CD4-positive, alpha-beta T cell (primary cell): ENCODE data around the gene TMOD1. TPM values are rescaled to one million over a fixed set of nuclear protein-coding genes. Genes with fewer than 3 reads are reported as not detected.

Source experiments
- ATAC-seq: fragments of 200-7000 bp; cut with Tn5 transposase; one replicate; pipeline ENCODE4 v1.10.0; 2022; ENCODE audit warnings: mild to moderate bottlenecking; ENCODE audit not compliant: poor library complexity
- CTCF ChIA-PET: fragments of 350-600 bp; sonication (Branson Sonifier 250); formaldehyde crosslinking; loops from one replicate; lab custom pipeline; 2021; ENCODE audit warnings: antibody characterized with exemption, inconsistent platforms; lab: Charles Lee
- POLR2A ChIA-PET: fragments of 350-600 bp; sonication (Branson Sonifier 250); formaldehyde crosslinking; loops from one replicate; lab custom pipeline; 2021; ENCODE audit warnings: antibody characterized with exemption, inconsistent platforms; lab: Charles Lee
- DNase-seq, 14 experiments: peaks; one replicate each; pipeline ENCODE4 v3.0.0-alpha.2; 2013 to 2020; ENCODE audit warnings: mixed read lengths in 2 of 14
- H3K27ac ChIP-seq, 2 donors: one replicate each; pipeline versions ENCODE4 v1.5.1 to v1.7.0; 2013; ENCODE audit warnings: low read length in 2 of 2, low read depth in 1 of 2, mild to moderate bottlenecking in 1 of 2
- H3K27me3 ChIP-seq, 2 experiments: 1 replicate in 1 of 2; 2 replicates in 1 of 2; pipeline versions ENCODE4 v1.6.1 to v1.7.0; 2013; ENCODE audit warnings: low read length in 2 of 2, control low read depth in 1 of 2, mild to moderate bottlenecking in 1 of 2, moderate library complexity in 1 of 2; ENCODE audit not compliant: insufficient read depth in 2 of 2, control insufficient read depth in 1 of 2
- H3K36me3 ChIP-seq: one replicate; pipeline ENCODE4 v1.6.1; 2013; ENCODE audit warnings: low read length, control low read depth; ENCODE audit not compliant: insufficient read depth
- H3K4me1 ChIP-seq: one replicate; pipeline ENCODE4 v1.6.1; 2013; ENCODE audit warnings: low read length, control low read depth; ENCODE audit not compliant: insufficient read depth
- H3K4me3 ChIP-seq: one replicate; pipeline ENCODE4 v1.5.1; 2013; ENCODE audit warnings: mild to moderate bottlenecking, low read length, moderate library complexity
- H3K9me3 ChIP-seq, 2 experiments: 1 replicate in 1 of 2; 2 replicates in 1 of 2; pipeline versions ENCODE4 v1.6.1 to v1.7.0; 2013; ENCODE audit warnings: low read length in 2 of 2, mild to moderate bottlenecking in 2 of 2, control low read depth in 1 of 2, moderate library complexity in 1 of 2; ENCODE audit not compliant: control insufficient read depth in 1 of 2, insufficient read depth in 1 of 2
- H3K27ac Mint-ChIP-seq: one replicate; pipeline ENCODE4 v1.8.0; 2020; ENCODE audit warnings: mixed read lengths
- H3K27me3 Mint-ChIP-seq: one replicate; pipeline ENCODE4 v1.8.0; 2021; ENCODE audit warnings: mixed read lengths
- H3K36me3 Mint-ChIP-seq: one replicate; pipeline ENCODE4 v1.8.0; 2021; ENCODE audit warnings: low read depth, mixed read lengths
- H3K4me1 Mint-ChIP-seq: one replicate; pipeline ENCODE4 v1.8.0; 2021; ENCODE audit warnings: low read depth, mixed read lengths
- H3K4me3 Mint-ChIP-seq: one replicate; pipeline ENCODE4 v1.8.0; 2020; ENCODE audit warnings: mild to moderate bottlenecking, mixed read lengths
- H3K9me3 Mint-ChIP-seq: one replicate; pipeline ENCODE4 v1.8.0; 2020; ENCODE audit warnings: mixed read lengths
- CTCF ChIP-seq: fragments of 200-600 bp; IDR thresholded peaks from one replicate; pipeline ENCODE4 v1.8.0; 2022; ENCODE audit warnings: antibody characterized with exemption, mild to moderate bottlenecking
- intact Hi-C, 2 experiments: fragments of 100-400 bp; cut with DNase I in 1 of 2; cut with micrococcal nuclease in 1 of 2; formaldehyde crosslinking; loops; one replicate each; pipeline versions ENCODE4 v1.15.1 to v1.9.0; 2023 to 2025; cut with DNase I, micrococcal nuclease
- total RNA-seq, 174 experiments: library from RNA in 2 of 174; stranded (reverse) in 2 of 174; gene quantifications; one replicate each; pipeline ENCODE4 v1.2.3 and lab custom pipeline; 2021 to 2026

TMOD1 gene
- total RNA-seq, 2 experiments from 2014 or later, result 0.20 to 0.47 TPM

GRCh38 chr9:97645720-97646119, 144.3 kb downstream of the TMOD1 start:
- Mint-ChIP-seq H3K27ac (no peak overlapping the region), H3K4me1 (peaks cover 12% of the 10 kb centered on the region), H3K27me3 (no peaks in the 10 kb centered on the region), H3K36me3 (peaks cover 93% of the 10 kb centered on the region), H3K4me3 (no peak overlapping the region), H3K9me3 (no peaks in the 10 kb centered on the region)
- no peak for TF ChIP-seq CTCF
- Histone ChIP-seq H3K27ac (no peak overlapping the region), H3K36me3 (peaks cover 94% of the 10 kb centered on the region), H3K4me3 (no peak overlapping the region), H3K27me3 (no peaks in the 10 kb centered on the region), H3K4me1 (no peaks in the 10 kb centered on the region), H3K9me3 (no peaks in the 10 kb centered on the region)
- intact Hi-C loops, result no loop called here
- no peak for ATAC-seq
- ChIA-PET POLR2A (interaction anchor here (1.8 to 2.8 kb wide), 2 partner anchors 9 to 13 kb away, joined by 7 to 19 read pairs; partner anchors contain the start of genes NCBP1 and TSTD2), CTCF (no interaction called here)
- DNase-seq, result no peak

DNA sequence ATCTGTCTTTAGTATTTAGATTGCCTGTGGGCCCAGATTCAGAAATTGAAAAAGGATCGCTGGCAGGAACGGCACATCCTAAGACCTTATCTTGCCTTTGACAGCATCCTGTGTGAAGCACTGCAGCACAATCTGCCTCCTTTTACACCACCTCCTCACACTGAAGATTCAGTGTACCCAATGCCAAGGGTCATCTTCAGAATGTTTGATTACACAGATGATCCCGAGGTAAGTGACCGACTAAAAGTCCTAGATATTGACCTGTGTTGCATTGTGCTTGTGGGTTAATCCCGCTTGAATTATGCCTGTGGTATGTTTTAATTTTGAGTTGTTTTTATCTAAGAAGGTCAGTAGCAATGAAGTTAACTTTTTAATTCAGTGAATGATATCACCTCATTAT, 146.5 kb downstream of the TMOD1 start:
- no peak overlapping the region for H3K27ac Mint-ChIP-seq
- CTCF ChIA-PET, result no interaction called here
- POLR2A ChIA-PET, result interaction anchor here (0.7 kb wide), 1 partner anchor 33 kb away, joined by 3 read pairs; no protein-coding TSS in a partner anchor
- Histone ChIP-seq H3K27me3 (no peaks in the 10 kb centered on the region), H3K27ac (no peak overlapping the region), H3K36me3 (peaks cover 94% of the 10 kb centered on the region), H3K4me3 (no peak overlapping the region), H3K4me1 (no peaks in the 10 kb centered on the region), H3K9me3 (no peaks in the 10 kb centered on the region)
- no peaks in the 10 kb centered on the region for H3K27me3 Mint-ChIP-seq
- TF ChIP-seq CTCF, result no peak
- H3K9me3 Mint-ChIP-seq, result no peaks in the 10 kb centered on the region
- no peak overlapping the region for H3K4me3 Mint-ChIP-seq
- H3K4me1 Mint-ChIP-seq, result peaks cover 7% of the 10 kb centered on the region
- intact Hi-C loops, result no loop called here
- no peak for ATAC-seq
- peaks cover 94% of the 10 kb centered on the region for H3K36me3 Mint-ChIP-seq
- DNase-seq, result no peak

Other genes with a start within 250 kb of the TMOD1 start
- 1 to 10 TPM; 6.6 to 7.1 TPM for gene CCDC180, start 194.0 kb upstream of the TMOD1 start, total RNA-seq
- gene TDRD7, start 89.6 kb upstream of the TMOD1 start, total RNA-seq, result 1 to 10 TPM; 3.3 to 3.6 TPM
- 10 to 100 TPM; 23.8 to 26.0 TPM for gene TSTD2, start 131.7 kb downstream of the TMOD1 start, total RNA-seq
- 10 to 100 TPM; 50.7 to 53.5 TPM for gene NCBP1, start 132.2 kb downstream of the TMOD1 start, total RNA-seq
- 10 to 100 TPM; 20.2 to 23.3 TPM for gene XPA, start 195.7 kb downstream of the TMOD1 start, total RNA-seq